Lung (tissue), 12 donors: ENCODE measurements around the gene CNGA3. TPM values are rescaled to one million over a fixed set of nuclear protein-coding genes. Genes with fewer than 3 reads are reported as not detected.

ENCODE experiments used
- ATAC-seq: fragments of 200-7000 bp; cut with Tn5 transposase; one replicate; pipeline ENCODE4 v1.9.1; 2020; ENCODE audit warnings: moderate number of reproducible peaks; ENCODE audit not compliant: insufficient read depth, low FRiP score
- DNase-seq, 3 donors: peaks; one replicate each; pipeline ENCODE4 v3.0.0-alpha.2; 2013 to 2017
- H3K27ac ChIP-seq, 2 donors: one replicate each; pipeline ENCODE4 v1.5.1; 2013; ENCODE audit warnings: mild to moderate bottlenecking in 2 of 2, moderate library complexity in 2 of 2, control low read depth in 1 of 2, inconsistent platforms in 1 of 2, low read depth in 1 of 2, low read length in 1 of 2
- H3K27me3 ChIP-seq, 3 donors: one replicate each; pipeline ENCODE4 v1.5.1; 2013; ENCODE audit warnings: low read length in 2 of 3; ENCODE audit not compliant: control insufficient read depth in 3 of 3, insufficient read depth in 3 of 3
- H3K36me3 ChIP-seq, 4 donors: one replicate each; pipeline ENCODE4 v1.5.1; 2013; ENCODE audit warnings: low read length in 4 of 4, mild to moderate bottlenecking in 1 of 4, moderate library complexity in 1 of 4; ENCODE audit not compliant: control insufficient read depth in 4 of 4, insufficient read depth in 4 of 4
- H3K4me1 ChIP-seq, 5 donors: one replicate each; pipeline ENCODE4 v1.5.1; 2013; ENCODE audit warnings: low read length in 5 of 5, mild to moderate bottlenecking in 2 of 5, moderate library complexity in 1 of 5; ENCODE audit not compliant: control insufficient read depth in 5 of 5, insufficient read depth in 5 of 5
- H3K4me3 ChIP-seq: one replicate; pipeline ENCODE4 v1.5.1; 2013; ENCODE audit warnings: mild to moderate bottlenecking, control low read depth, moderate library complexity
- H3K9ac ChIP-seq, 2 donors: one replicate each; pipeline ENCODE4 v1.5.1; 2013; ENCODE audit warnings: low read length in 2 of 2, control low read depth in 1 of 2; ENCODE audit not compliant: insufficient read depth in 1 of 2
- H3K9me3 ChIP-seq, 4 donors: one replicate each; pipeline ENCODE4 v1.5.1; 2013; ENCODE audit warnings: low read length in 3 of 4, mild to moderate bottlenecking in 1 of 4, moderate library complexity in 1 of 4; ENCODE audit not compliant: control insufficient read depth in 4 of 4, insufficient read depth in 3 of 4
- CTCF ChIP-seq: IDR thresholded peaks from 2 replicates; pipeline ENCODE4 v1.5.1; 2012; ENCODE audit warnings: mild to moderate bottlenecking; ENCODE audit errors: control extremely low read depth, extremely low read depth
- WGBS, 2 donors: extraction: QIAGEN DNeasy Blood & Tissue Kit; methylation state at CpG; one replicate each; pipeline ENCODE4 v1.1.7; 2013; 5-methylcytosine and 5-hydroxymethylcytosine counted together
- polyA plus RNA-seq, 2 donors: library from polyadenylated mRNA; stranded (reverse); fragments of 200-250 nt; gene quantifications; one replicate each; pipeline ENCODE4 v1.2.1, GENCODE V29; 2013
- total RNA-seq, 2 donors: library from RNA; depleted of rRNA in 1 of 2; stranded (reverse); fragments of >200 nt in 1 of 2; gene quantifications; one replicate each; pipeline ENCODE4 v1.2.1, GENCODE V29; 2014 to 2021
- donor health status: control.
- donor health status: control.
- donor health status: Bipolar disorder and iron deficiency.
- donor health status: healthy.
- donor health status: DM: yes; HTN: yes; CAD: no.

The CNGA3 gene
- total and polyA plus RNA-seq, 4 donors, result 0.06 to 0.40 (median 0.18) TPM

- H3K27ac ChIP-seq, result no peak overlapping the region
- DNase-seq (no peak), ATAC-seq (no peak)
- peaks cover 0 to 2% (median 0%) of the 10 kb centered on the region in 4 donors for H3K9me3 ChIP-seq
- TF ChIP-seq CTCF, result no peak
- WGBS, 2 donors, result 82 to 86% methylated on average over 3 of the region's 3 CpGs
- H3K9ac ChIP-seq, result no peak overlapping the region
- H3K36me3 ChIP-seq, result no peaks in the 10 kb centered on the region
- peaks cover 0 to 1% (median 0%) of the 10 kb centered on the region in 5 donors for H3K4me1 ChIP-seq
- peaks cover 0 to 3% (median 0%) of the 10 kb centered on the region in 3 donors for H3K27me3 ChIP-seq
- H3K4me3 ChIP-seq, result no peak overlapping the region
Observed at GRCh38 chr2:98311090-98311489, 35.2 kb upstream of the CNGA3 start.

- no peak for TF ChIP-seq CTCF
- no peak overlapping the region for H3K27ac ChIP-seq
- H3K9ac ChIP-seq, result no peak overlapping the region
- H3K36me3 ChIP-seq, result no peaks in the 10 kb centered on the region
- ATAC-seq (no peak), DNase-seq (no peak)
- H3K4me3 ChIP-seq, result no peak overlapping the region
- peaks cover 0 to 1% (median 0%) of the 10 kb centered on the region in 5 donors for H3K4me1 ChIP-seq
- peaks cover 0 to 2% (median 0%) of the 10 kb centered on the region in 4 donors for H3K9me3 ChIP-seq
- H3K27me3 ChIP-seq, result peaks cover 0 to 3% (median 0%) of the 10 kb centered on the region in 3 donors
- WGBS, 2 donors, result 72 to 82% methylated on average over 33 of the region's 33 CpGs
Observed at GRCh38 chr2:98311771-98312545, 34.3 kb upstream of the CNGA3 start.

GRCh38 chr2:98313492-98314250 is 32.6 kb upstream of the CNGA3 start:
- TF ChIP-seq CTCF, result no peak
- H3K27me3 ChIP-seq, result no peaks in the 10 kb centered on the region
- no peak overlapping the region for H3K27ac ChIP-seq
- WGBS, 2 donors, result 81 to 86% methylated on average over 8 of the region's 8 CpGs
- H3K4me1 ChIP-seq, result no peaks in the 10 kb centered on the region
- ATAC-seq, result no peak
- no peaks in the 10 kb centered on the region for H3K36me3 ChIP-seq
- H3K9ac ChIP-seq, result no peak overlapping the region
- H3K4me3 ChIP-seq, result no peak overlapping the region
- DNase-seq, result no peak
- peaks cover 0 to 2% (median 0%) of the 10 kb centered on the region in 4 donors for H3K9me3 ChIP-seq
